ENCODE measurements around the gene PLCXD3. TPM values are rescaled to one million over a fixed set of nuclear protein-coding genes. Genes with fewer than 3 reads are reported as not detected.

PLCXD3 gene
- total RNA-seq, 2 donors from 2014 or later, result not detected

DNA sequence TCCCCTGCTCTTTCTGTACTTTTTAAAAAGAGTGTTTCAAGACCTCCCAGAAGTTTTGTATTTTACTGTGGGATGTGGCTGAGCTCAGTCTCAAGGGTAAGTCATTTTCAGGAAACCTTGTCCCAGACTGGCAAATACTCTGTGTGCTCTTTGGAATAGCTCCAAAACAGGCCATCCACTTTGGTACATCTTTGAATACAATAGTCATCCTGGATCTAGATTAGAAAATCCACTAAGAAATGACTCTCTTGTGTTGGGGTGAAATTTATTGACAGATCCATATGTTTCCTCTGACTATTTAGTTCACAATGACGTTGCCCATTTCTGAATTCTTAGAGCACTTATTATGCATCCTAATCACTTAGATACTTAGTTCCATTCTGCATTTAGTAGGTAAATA is 95.2 kb downstream of the PLCXD3 start:
- ATAC-seq (no peak), DNase-seq (ENCODE audit: low spot score) (no peak)
- Mint-ChIP-seq H3K9me3 (peaks cover 2% of the 10 kb centered on the region), H3K4me1 (ENCODE audit: low read depth in 2 of 2) (no peaks in the 10 kb centered on the region), H3K27me3 (no peaks in the 10 kb centered on the region), H3K27ac (no peak overlapping the region), H3K36me3 (no peaks in the 10 kb centered on the region), H3K4me3 (no peak overlapping the region)

DNA sequence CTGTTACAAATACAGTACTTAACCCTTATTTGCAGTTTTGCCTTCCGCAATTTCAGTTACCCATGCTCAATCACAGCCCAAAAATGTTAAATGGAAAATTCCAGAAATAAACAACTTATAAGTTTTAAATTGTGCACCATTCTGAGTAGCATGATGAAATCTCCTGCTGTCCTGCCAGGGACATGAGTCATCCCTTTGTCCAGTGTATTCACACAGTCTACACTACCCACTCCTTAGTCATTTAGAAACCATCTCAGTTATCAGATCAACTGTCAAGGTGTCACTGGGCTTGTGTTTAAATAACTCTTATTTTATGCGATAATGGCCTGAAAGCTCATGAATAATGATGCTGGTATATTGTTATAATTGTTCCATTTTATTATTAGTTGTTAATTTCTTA is 95.8 kb downstream of the PLCXD3 start:
- ATAC-seq (no peak), DNase-seq (ENCODE audit: low spot score) (no peak)
- Mint-ChIP-seq H3K36me3 (no peaks in the 10 kb centered on the region), H3K9me3 (peaks cover 2% of the 10 kb centered on the region), H3K27ac (no peak overlapping the region), H3K27me3 (no peaks in the 10 kb centered on the region), H3K4me3 (no peak overlapping the region), H3K4me1 (ENCODE audit: low read depth in 2 of 2) (no peaks in the 10 kb centered on the region)

DNA sequence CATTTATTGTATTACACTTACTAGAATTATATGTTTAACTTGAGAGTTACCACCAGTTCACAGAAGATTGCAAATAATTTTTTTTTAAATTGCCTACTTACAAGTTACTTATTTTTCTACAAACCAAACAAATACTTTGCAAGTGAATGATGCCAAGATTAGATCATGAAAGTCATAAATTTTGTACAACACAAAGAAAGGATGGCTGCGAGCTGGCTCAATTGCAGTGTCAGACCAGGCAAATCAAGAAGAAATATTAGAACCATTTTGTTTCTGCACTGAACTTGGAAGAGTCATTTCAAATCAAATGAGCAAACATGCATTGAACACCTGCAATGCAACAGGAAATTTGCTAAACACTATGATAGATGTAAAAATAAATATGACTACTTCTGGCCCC is 97.3 kb downstream of the PLCXD3 start:
- Mint-ChIP-seq H3K36me3 (no peaks in the 10 kb centered on the region), H3K27me3 (no peaks in the 10 kb centered on the region), H3K9me3 (peaks cover 5% of the 10 kb centered on the region), H3K4me1 (ENCODE audit: low read depth in 2 of 2) (no peaks in the 10 kb centered on the region), H3K27ac (no peak overlapping the region), H3K4me3 (no peak overlapping the region)
- ATAC-seq (no peak), DNase-seq (ENCODE audit: low spot score) (no peak)

DNA sequence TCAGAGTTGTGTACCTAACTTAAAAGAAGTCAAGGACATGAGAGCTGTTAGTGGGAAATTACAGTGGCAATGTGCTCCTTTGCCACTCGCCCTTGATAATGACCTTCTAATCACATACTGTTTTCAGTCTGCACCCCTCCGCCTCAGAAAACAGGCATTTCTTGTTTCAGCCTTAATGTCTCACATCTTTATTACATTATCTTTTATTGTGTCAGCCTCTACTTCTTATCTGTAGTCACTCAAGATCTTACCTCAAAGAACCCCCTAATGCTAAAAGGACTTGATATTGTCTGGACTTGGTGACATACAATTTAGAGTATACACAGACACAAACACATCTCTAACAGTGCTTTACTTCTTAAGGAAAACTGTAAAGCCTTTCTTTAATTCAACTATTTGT is 97.9 kb downstream of the PLCXD3 start:
- Mint-ChIP-seq H3K27me3 (no peaks in the 10 kb centered on the region), H3K4me1 (ENCODE audit: low read depth in 2 of 2) (no peaks in the 10 kb centered on the region), H3K4me3 (no peak overlapping the region), H3K36me3 (no peaks in the 10 kb centered on the region), H3K9me3 (peaks cover 5% of the 10 kb centered on the region), H3K27ac (no peak overlapping the region)
- no peak for DNase-seq (ENCODE audit: low spot score)
- ATAC-seq, result no peak

DNA sequence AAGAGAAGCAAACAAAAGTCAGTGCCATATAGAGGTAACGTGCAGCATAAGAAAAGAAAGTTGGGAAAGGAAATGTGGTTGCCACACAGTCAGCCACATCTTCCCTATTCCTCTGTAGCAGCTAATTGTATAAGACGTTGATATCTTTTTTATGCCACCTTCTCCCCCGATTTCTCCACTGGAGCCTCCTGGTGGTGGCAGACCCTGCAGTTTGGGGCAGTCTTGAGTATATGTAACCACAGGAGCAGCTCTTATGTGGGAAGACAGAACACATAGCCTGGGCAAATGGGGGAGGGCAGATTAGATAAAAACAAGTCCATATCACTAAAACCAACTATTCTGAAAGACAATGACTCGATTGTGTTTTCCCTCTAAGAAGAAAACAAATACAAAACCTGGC is 99.7 kb downstream of the PLCXD3 start:
- no peak overlapping the region for H3K4me3 Mint-ChIP-seq
- H3K27me3 Mint-ChIP-seq, result no peaks in the 10 kb centered on the region
- no peak for ATAC-seq
- DNase-seq (ENCODE audit: low spot score), result no peak
- H3K4me1 Mint-ChIP-seq (ENCODE audit: low read depth in 2 of 2), result no peaks in the 10 kb centered on the region
- H3K9me3 Mint-ChIP-seq, result peaks cover 12% of the 10 kb centered on the region
- no peaks in the 10 kb centered on the region for H3K36me3 Mint-ChIP-seq
- no peak overlapping the region for H3K27ac Mint-ChIP-seq

DNA sequence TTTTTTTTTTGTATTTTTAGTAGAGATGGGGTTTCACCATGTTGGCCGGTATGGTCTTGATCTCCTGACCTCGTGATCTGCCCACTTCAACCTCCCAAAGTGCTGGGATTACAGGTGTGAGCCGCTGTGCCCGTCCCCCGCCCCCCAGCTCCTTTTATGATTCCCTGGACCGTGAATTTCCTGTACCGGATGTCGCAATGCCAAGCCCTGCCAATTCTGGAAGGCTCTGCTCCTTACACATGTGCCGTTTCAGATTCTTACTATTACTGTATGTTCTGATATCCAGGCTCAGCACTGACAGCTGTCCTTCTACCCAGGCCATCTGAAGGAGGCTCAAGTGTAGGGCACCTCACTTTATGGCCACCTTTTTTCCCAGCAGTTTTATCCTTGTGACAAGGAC is 100.1 kb downstream of the PLCXD3 start:
- H3K36me3 Mint-ChIP-seq, result no peaks in the 10 kb centered on the region
- no peaks in the 10 kb centered on the region for H3K4me1 Mint-ChIP-seq (ENCODE audit: low read depth in 2 of 2)
- no peak overlapping the region for H3K27ac Mint-ChIP-seq
- no peak for DNase-seq (ENCODE audit: low spot score)
- H3K27me3 Mint-ChIP-seq, result no peaks in the 10 kb centered on the region
- no peak for ATAC-seq
- no peak overlapping the region for H3K4me3 Mint-ChIP-seq
- H3K9me3 Mint-ChIP-seq, result peaks cover 12% of the 10 kb centered on the region

DNA sequence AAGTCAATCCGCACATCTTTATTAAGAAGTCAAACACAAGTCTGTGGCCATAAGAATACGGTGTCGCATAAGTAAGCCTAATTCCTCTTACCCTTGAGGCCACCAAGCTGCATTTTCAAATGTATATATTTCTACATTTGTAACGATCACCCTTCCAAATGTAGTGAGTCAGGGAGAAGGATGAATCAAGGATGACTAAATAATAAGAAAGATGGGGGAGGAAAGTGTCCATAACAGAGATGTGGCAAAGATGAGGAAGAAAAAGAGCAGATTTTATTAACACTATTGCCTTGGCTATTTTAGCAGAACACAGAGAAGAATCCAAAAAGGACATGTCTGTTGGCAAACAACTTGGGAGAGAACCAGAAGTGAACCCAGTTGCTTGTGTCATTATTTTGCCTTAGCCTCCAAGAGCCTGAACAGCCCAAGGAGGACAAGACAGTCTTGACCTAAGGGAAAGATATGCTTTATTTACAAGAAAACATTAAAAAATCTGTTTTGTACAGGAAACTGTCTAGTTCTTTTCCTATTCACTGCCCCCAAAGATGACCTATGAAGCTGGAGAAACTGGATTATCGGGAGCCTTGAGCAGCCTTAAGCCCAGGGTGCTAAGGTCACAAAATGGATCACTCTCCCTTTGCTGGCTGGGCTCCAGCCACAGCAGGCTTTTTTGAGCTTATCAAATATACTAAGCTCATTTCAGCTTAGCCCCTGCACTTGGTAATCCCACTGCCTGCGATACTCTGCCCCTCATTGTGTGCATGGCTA is 101.5 kb downstream of the PLCXD3 start:
- Mint-ChIP-seq H3K27me3 (no peaks in the 10 kb centered on the region), H3K9me3 (peaks cover 12% of the 10 kb centered on the region), H3K36me3 (no peaks in the 10 kb centered on the region), H3K27ac (no peak overlapping the region), H3K4me3 (no peak overlapping the region), H3K4me1 (ENCODE audit: low read depth in 2 of 2) (no peaks in the 10 kb centered on the region)
- ATAC-seq (no peak), DNase-seq (ENCODE audit: low spot score) (no peak)

DNA sequence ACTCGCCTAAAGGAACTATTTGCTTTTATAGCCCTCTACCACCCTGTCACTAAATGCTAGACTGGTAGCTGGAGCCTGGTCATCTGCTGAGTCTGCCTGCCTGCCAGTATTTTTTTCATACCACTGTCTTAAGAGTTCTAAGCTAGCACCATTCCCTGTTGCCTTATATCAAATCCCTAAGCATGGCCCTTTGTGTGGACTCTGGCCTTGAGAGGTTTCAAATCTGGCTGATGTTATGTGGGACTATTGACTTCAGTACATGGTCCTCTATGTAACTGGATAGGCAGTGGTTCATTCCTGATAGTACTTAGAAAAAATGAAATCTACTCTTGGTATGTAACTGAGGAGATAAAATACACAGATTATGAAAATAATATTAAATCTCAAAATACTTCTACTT is 103.5 kb downstream of the PLCXD3 start:
- DNase-seq (ENCODE audit: low spot score) (no peak), ATAC-seq (no peak)
- peaks cover 10% of the 10 kb centered on the region for H3K9me3 Mint-ChIP-seq
- H3K27ac Mint-ChIP-seq, result no peak overlapping the region
- no peaks in the 10 kb centered on the region for H3K36me3 Mint-ChIP-seq
- no peak overlapping the region for H3K4me3 Mint-ChIP-seq
- no peaks in the 10 kb centered on the region for H3K4me1 Mint-ChIP-seq (ENCODE audit: low read depth in 2 of 2)
- H3K27me3 Mint-ChIP-seq, result no peaks in the 10 kb centered on the region

DNA sequence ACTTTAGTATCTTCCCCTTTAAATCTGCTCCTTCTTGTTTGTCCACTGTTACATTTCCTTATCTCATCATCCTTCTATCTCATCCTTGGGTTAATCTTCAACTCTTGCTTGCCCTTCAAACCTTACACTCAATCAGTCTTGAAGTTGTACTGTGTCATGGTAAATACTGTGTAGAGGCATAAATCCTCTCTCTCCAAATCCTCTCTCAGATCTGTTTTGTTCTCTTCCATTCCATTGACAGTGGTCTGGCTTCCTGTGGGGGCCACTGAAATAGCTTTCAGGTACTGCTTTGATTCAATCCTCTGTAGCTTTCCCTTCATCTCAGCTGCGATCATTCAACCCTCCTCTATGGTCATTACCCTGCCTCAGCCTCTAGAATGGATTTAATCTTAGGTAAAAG is 104.0 kb downstream of the PLCXD3 start:
- ATAC-seq (no peak), DNase-seq (ENCODE audit: low spot score) (no peak)
- H3K27ac Mint-ChIP-seq, result no peak overlapping the region
- no peaks in the 10 kb centered on the region for H3K36me3 Mint-ChIP-seq
- H3K9me3 Mint-ChIP-seq, result peaks cover 10% of the 10 kb centered on the region
- no peak overlapping the region for H3K4me3 Mint-ChIP-seq
- H3K27me3 Mint-ChIP-seq, result no peaks in the 10 kb centered on the region
- no peaks in the 10 kb centered on the region for H3K4me1 Mint-ChIP-seq (ENCODE audit: low read depth in 2 of 2)

DNA sequence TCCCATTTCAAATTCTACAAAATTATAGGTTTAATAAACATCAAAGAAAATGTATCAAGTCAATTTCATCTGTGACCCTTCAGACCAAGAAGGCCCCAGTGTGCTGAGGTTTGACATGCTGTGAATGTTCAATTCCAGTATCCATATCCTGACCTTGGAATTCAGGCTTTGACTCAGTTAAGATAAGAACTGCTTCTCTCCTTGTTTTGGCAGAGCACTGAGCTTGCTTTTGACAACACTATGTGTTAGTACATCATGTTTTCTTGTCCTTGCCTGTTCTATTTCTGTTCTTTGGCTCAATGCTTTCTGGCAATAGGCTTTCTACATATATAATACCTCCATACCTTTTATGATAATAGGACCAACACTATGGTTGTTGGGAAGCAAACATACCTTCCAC is 105.6 kb downstream of the PLCXD3 start:
- H3K4me1 Mint-ChIP-seq (ENCODE audit: low read depth in 2 of 2), result no peaks in the 10 kb centered on the region
- H3K4me3 Mint-ChIP-seq, result no peak overlapping the region
- no peak overlapping the region for H3K27ac Mint-ChIP-seq
- DNase-seq (ENCODE audit: low spot score) (no peak), ATAC-seq (no peak)
- peaks cover 14% of the 10 kb centered on the region for H3K9me3 Mint-ChIP-seq
- H3K27me3 Mint-ChIP-seq, result no peaks in the 10 kb centered on the region
- H3K36me3 Mint-ChIP-seq, result no peaks in the 10 kb centered on the region

DNA sequence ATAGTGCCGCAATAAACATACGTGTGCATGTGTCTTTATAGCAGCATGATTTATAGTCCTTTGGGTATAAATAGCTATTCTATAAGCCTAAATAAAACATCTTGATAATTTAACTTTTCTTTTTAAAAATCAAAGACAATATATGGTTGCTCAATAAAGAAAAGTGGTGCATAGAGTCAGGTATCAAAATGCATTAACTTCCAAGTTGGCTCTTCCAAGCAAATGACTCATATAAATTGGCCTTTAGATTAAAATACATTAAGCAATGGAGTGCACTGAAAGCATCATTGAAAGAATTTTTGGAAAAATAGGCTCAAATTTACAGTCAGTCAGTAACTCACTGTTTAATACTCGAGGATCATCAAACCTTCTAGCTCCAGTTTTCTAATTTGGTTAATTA is 106.6 kb downstream of the PLCXD3 start:
- Mint-ChIP-seq H3K36me3 (no peaks in the 10 kb centered on the region), H3K4me3 (no peak overlapping the region), H3K27me3 (no peaks in the 10 kb centered on the region), H3K27ac (no peak overlapping the region), H3K4me1 (ENCODE audit: low read depth in 2 of 2) (no peaks in the 10 kb centered on the region), H3K9me3 (peaks cover 19% of the 10 kb centered on the region)
- ATAC-seq (no peak), DNase-seq (ENCODE audit: low spot score) (no peak)

DNA sequence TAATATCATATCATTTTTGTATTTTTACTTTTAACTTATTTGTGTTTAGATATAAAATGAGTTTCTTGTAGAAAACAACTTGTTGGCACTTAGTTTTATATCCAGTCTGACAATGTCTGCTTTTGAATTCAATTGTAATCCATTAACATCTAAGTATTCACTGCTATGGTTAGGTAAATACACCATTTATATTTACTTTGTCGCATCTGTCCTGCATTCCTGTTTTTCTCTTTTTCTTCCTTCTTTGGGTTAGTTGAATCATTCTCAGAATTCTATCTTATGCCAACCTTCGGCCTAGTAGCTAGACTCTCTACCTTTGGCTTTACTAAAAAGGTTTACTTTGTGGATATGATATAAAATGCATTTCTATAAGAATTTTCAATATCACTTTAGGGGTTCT is 107.6 kb downstream of the PLCXD3 start:
- H3K9me3 Mint-ChIP-seq, result peaks cover 17% of the 10 kb centered on the region
- ATAC-seq, result no peak
- no peaks in the 10 kb centered on the region for H3K4me1 Mint-ChIP-seq (ENCODE audit: low read depth in 2 of 2)
- no peak overlapping the region for H3K4me3 Mint-ChIP-seq
- H3K36me3 Mint-ChIP-seq, result no peaks in the 10 kb centered on the region
- no peak for DNase-seq (ENCODE audit: low spot score)
- no peaks in the 10 kb centered on the region for H3K27me3 Mint-ChIP-seq
- no peak overlapping the region for H3K27ac Mint-ChIP-seq

DNA sequence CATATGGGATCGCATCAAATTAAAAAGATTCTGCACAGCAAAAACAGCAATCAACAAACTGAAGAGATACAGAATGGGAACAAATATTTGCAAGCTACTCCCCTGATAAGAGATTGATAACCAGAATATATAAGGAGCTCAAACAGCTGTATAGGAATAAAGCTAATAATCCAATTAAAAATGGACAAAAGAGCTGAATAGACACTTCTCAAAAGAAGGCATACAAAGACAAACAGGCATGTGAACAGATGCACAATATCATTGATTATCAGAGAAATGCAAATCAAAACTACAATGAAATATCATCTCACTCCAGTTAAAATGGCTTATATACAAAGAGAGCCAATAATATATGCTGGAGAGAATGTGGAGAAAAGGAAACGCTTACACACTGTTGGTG is 110.6 kb downstream of the PLCXD3 start:
- Mint-ChIP-seq H3K27ac (no peak overlapping the region), H3K4me1 (ENCODE audit: low read depth in 2 of 2) (no peaks in the 10 kb centered on the region), H3K9me3 (peaks cover 19% of the 10 kb centered on the region), H3K36me3 (no peaks in the 10 kb centered on the region), H3K27me3 (no peaks in the 10 kb centered on the region), H3K4me3 (no peak overlapping the region)
- DNase-seq (ENCODE audit: low spot score) (no peak), ATAC-seq (no peak)

DNA sequence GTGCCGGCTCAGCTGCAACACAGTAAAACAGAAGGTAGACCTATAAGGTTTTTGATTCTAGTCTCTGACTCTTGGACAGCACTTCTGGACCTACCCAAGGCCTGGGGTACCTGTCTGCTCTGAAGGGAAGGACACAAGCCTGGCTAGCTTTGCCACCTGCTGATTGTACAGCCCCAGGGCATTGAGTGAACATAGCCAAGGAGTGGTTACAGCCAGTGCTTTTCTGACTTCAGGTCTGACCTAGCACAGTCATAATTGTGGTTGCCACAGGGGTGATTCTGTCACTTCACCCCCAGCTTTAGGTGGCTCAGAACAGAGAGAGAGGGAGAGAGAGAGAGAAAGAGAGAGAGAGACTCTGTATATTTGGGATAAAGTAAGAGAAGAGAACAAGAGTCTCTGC is 118.4 kb downstream of the PLCXD3 start:
- H3K27me3 Mint-ChIP-seq, result no peaks in the 10 kb centered on the region
- no peak overlapping the region for H3K4me3 Mint-ChIP-seq
- ATAC-seq, result no peak
- no peak for DNase-seq (ENCODE audit: low spot score)
- peaks cover 13% of the 10 kb centered on the region for H3K9me3 Mint-ChIP-seq
- no peaks in the 10 kb centered on the region for H3K4me1 Mint-ChIP-seq (ENCODE audit: low read depth in 2 of 2)
- no peaks in the 10 kb centered on the region for H3K36me3 Mint-ChIP-seq
- H3K27ac Mint-ChIP-seq, result no peak overlapping the region

DNA sequence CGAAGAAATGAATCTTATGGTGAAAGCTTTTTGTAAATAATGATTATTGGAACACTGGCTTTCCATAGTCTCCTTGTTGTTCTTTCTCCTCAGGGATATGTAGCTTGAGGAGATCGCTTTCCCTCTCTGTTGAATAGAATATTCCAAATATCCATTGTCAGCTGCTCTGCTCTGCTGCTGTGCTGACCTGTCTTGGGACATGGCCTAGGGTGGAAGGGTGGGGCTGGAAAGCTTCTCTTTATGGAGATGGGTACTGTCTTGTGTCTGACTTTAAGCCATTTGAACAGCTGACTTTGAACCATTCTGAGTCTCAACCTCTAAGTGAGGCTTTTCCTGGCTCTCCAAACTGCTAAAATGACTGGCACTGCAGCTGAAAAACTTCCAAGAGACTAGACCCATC is 135.8 kb downstream of the PLCXD3 start:
- no peak for ATAC-seq
- Mint-ChIP-seq H3K27ac (no peak overlapping the region), H3K27me3 (no peaks in the 10 kb centered on the region), H3K9me3 (peaks cover 10% of the 10 kb centered on the region), H3K4me1 (ENCODE audit: low read depth in 2 of 2) (no peaks in the 10 kb centered on the region), H3K4me3 (no peak overlapping the region), H3K36me3 (peaks cover 4% of the 10 kb centered on the region)
- no peak for DNase-seq (ENCODE audit: low spot score)

Measured in natural killer cell treated with Interleukin-12 subunit alpha and Interleukin-12 subunit beta and Interleukin-15 and Interleukin-18, amount 100 ng/mL, for 72 hours (primary cell).